Umbilical cord (tissue), 2 donors: ENCODE results near the gene CIRBP. TPM values are rescaled to one million over a fixed set of nuclear protein-coding genes. Genes with fewer than 3 reads are reported as not detected.

Experiments used
- DNase-seq: peaks from one replicate; pipeline ENCODE4 v3.0.0-alpha.2; 2015; ENCODE audit warnings: low spot score
- total RNA-seq: library from RNA; depleted of rRNA; stranded (reverse); fragments of >200 nt; gene quantifications from one replicate; pipeline ENCODE4 v1.2.3, GENCODE V29; 2014; ENCODE audit warnings: low replicate concordance; ENCODE audit not compliant: insufficient read depth

The CIRBP gene
- total RNA-seq = 319 TPM

DNA sequence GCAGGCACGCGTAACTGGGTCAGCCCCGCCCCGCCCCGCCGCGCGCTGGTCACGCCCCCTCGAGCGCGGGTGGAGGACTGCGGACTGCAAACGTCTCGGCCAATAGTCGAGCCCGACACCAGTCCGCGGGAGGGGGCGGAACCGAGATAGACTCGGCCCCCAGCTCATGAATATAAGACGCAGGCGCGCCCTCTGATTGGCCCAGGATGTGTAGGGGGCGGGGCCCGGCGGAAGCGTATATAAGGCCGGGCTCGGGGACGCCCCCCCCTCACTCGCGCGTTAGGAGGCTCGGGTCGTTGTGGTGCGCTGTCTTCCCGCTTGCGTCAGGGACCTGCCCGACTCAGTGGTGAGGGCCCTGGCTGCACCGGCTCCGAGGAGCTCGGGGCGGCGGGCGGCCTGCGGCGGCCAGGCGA lies at the start of gene CIRBP:
TSS of gene CIRBP (plus strand) at position 268 of the 413 bp plus-strand sequence. CDS start 1,602 bp downstream, outside the sequence.
- peak; percentile 99 for DNase-seq

DNA sequence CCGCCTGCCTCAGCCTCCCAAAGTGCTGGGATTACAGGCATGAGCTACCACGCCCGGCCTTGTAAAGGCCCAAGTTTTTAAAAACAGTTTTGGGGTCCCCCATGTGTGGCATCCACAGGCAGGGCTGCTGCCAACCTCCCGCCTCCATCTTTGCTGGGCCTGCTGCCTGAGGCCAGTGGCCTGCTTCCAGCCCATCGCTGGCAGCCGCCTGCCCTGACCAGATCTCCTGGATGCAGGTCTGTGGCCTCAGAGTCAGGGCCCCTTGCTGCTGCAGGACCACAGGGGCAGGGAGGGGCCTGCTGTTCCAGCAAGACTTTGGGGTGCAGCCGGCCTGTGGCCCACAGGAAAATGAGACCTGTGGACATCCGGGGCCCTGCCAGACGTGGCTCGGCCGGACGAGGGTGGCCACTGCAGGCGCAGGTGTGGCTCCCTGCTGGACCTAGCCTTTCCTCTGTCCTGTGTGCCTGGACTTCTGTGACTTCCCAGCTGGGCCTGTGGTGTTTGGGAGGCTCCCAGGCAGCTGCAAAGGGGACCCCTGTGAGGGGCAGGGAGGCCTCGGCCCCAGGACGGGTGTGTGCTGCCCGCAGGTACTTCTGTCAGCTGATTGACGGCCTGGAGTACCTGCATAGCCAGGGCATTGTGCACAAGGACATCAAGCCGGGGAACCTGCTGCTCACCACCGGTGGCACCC lies 49.2 kb upstream of the CIRBP start:
- DNase-seq = no peak

- no peak for DNase-seq
Observed at GRCh38 chr19:1220477-1220930, 48.6 kb upstream of the CIRBP start.

GRCh38 chr19:1220976-1221903 lies 47.9 kb upstream of the CIRBP start:
- no peak for DNase-seq

GRCh38 chr19:1221904-1222255 lies 47.3 kb upstream of the CIRBP start:
- DNase-seq = no peak

GRCh38 chr19:1222394-1222793 lies 46.7 kb upstream of the CIRBP start:
- no peak for DNase-seq

DNA sequence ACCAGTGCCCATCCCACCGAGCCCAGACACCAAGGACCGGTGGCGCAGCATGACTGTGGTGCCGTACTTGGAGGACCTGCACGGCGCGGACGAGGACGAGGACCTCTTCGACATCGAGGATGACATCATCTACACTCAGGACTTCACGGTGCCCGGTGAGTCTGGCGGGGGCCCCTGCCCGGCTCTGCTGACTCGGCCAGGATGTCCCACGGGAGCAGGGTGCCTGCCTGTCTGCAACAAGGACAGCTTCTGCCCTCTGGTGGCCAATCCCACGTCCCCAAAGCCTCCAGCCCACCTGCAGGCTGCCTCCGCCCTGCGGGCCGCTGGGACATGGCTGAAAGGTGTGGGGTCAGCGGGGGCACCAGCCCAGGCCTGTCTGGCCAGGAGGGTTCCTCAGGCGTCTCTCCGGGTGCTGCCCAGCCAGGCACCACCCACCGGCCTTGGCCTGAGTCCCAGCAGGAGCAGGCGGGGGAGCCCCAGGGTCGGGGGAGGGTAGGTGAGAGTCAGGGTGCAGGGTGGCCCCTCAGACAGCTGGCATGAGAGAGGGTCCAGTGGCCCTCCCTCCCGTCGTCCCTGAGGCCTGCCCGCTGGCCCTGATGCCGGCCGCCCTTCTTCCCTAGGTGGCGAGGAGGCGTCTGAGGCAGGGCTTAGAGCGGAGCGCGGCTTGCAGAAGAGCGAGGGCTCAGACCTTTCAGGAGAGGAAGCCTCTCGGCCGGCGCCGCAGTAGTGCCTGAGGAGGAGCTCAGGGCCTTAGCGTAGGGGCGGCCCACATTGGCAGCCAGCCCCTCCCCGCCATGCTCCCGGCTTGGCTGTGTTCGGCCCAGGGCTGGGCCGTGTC lies 45.9 kb upstream of the CIRBP start:
- no peak for DNase-seq

- DNase-seq = no peak
Observed at GRCh38 chr19:1224047-1224825, 44.9 kb upstream of the CIRBP start.

GRCh38 chr19:1224847-1225246 lies 44.3 kb upstream of the CIRBP start:
- DNase-seq = no peak

DNA sequence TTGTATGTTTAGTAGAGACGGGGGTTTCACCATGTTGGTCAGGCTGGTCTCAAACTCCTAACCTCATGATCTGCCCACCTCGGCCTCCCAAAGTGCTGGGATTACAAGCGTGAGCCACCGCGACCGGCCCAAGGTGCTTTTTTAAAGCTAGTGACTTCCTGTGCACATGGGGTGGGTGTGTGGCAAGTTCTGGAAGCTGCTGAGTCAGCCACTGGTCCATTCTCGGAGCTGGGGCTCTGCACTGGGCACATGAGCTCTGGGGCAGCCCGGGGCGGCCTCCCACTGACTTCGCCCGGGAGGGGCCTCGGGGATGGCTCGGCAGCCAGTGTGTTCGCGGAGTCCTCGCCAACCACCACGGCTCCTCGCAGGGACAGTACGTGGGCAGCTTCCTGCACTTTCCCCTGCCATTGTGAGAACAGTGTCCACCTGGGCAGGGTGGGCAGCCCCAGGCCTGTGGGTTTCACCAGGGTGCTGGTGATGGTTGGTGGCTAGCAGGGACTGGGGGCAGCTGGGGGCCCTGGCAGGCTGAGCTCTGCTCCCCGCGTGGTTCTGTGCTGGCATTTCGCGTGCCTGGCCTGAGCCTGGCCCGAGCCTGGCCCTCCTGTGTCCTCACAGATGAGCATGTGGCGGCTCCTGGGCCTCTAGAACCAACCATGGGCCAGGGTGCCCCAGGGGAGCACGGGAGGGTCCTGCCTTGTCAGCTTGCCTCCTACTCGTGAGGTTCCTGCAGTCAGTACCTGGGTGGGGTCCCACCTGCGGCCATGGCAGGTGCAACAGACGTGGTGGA lies 43.5 kb upstream of the CIRBP start:
- DNase-seq = no peak

GRCh38 chr19:1226227-1226518 lies 43.0 kb upstream of the CIRBP start:
- DNase-seq = no peak

DNA sequence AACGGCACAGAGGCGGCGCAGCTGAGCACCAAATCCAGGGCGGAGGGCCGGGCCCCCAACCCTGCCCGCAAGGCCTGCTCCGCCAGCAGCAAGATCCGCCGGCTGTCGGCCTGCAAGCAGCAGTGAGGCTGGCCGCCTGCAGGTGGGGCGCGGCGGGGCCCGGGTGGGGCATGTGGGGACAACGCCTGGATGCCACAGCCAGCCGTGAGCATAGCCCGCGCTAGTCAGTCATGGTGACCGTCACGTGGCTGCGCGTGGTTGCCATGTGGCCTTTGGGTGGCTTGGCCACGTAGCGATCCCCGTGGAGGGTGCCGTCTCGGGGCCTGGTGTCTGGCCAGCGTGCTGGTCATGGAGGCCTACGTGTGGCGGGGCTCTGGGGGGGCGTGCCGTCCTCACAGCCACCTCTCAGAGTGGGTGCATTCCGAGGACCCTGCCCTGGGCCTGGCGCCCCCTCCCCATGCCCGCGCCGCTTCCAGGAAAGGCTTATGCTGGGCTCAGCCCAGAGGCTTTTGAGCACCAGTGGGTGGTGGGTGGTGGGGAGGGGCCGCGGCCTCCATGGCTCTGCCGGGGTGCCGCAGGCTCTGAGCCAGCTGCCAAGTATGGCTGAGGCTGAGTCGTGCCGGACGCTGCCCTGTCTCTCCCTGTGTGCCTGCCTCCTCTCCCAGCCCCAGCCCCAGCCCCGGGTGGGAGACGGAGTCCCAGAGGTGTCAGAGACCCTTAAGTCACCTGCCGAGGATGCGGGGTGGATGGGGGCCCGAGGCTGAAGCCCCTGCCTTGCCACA lies 42.4 kb upstream of the CIRBP start:
- no peak for DNase-seq

DNA sequence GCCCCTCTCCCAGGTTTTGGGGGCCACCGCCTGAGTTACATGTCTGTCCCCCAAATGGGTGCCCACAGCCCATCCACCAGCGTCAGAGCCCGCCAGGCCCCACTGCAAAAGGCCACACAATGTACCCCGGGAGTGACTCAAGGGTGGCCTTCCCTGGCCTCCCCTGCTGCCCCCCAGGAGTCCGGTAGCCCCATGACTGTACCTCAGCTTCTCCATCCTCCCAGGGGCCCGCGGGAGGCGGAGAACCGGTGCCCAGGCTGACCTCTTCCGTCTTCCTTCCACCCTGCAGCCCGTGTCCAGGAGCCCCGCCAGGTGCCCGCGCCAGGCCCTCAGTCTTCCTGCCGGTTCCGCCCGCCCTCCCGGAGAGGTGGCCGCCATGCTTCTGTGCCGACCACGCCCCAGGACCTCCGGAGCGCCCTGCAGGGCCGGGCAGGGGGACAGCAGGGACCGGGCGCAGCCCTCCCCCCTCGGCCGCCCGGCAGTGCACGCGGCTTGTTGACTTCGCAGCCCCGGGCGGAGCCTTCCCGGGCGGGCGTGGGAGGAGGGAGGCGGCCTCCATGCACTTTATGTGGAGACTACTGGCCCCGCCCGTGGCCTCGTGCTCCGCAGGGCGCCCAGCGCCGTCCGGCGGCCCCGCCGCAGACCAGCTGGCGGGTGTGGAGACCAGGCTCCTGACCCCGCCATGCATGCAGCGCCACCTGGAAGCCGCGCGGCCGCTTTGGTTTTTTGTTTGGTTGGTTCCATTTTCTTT lies 41.7 kb upstream of the CIRBP start:
- no peak for DNase-seq

DNA sequence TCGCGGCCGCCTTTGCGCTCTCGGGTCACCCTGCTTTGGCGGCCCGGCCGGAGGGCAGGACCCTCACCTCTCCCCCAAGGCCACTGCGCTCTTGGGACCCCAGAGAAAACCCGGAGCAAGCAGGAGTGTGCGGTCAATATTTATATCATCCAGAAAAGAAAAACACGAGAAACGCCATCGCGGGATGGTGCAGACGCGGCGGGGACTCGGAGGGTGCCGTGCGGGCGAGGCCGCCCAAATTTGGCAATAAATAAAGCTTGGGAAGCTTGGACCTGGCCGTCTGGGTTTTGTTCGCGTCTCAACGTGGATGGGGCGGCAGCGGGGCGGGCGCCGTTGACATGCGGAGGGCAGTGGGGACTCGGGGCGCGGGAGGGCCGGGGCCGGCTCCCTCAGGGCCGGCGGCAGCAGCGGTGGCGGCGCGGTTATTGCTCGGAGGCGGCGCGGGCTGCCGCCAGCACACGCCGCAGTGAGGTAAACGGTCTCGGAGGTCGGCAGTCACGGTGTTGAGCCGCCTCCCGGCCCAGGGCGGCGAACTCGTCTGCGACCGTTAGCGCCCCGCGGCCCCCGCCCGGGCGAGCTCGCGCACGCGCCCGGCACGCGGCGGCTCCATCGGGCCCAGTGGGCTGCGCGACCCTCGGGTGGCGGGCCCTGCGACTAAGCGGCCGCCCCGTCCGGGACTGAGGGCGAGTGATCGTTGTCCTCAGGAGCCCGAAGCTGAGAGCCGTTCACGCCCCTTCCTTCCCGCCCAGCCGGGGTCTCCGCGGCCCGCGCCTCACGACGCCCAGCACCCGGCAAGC lies 40.8 kb upstream of the CIRBP start:
- DNase-seq = no peak

DNA sequence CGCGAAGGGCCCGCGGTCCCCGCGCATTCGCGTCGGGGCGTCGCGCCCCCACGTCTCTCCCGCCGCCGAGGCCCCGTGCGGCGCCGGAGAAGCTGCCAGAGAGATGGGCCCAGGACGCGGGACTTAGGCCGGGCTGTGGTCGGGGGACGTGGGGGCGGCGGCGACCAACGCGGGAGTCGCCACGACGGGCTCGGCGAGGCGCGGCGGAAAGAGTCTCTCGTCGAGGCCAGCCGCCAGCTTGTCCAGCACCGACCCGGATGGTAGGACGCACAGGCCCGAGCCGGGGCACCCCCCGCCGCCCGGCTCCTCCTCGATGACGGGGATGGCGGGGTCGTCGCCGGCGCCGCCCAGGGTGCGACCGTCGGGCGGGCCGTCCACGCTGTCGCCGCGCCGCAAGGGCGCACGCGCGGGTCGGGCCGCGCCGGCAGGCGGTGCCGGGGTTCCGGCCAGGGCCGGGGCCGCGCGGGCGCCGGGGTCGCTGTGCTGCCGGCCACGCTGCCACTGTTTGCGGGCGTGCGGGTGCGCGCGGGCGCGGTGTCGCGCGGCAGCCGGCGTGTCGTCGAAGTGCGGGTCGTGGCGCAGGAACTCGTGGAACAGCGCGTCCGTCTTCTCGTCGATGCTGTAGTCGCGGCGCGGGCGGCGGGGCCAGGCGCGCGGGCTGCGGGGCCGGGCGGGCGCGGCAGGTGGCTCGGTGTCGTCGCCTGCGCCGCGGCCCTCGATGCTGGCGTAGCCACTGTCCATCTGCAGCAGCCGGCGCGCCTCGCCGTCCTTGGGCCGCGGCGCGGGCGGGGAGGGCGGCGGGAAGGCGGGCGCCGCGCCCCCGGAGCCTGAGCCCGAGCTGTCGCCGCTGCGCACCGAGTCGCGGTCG lies 39.8 kb upstream of the CIRBP start:
- DNase-seq = no peak

- no peak for DNase-seq
Observed at GRCh38 chr19:1229924-1230782, 39.0 kb upstream of the CIRBP start.
